T1000 (cell line): ENCODE results near the gene ADGRV1.
"Not testable (repeated sequence)": the region's sequence is repeated elsewhere in the genome, so short reads cannot be mapped to it uniquely, and the experiment has no call there.

Source experiments
- DNase-seq: peaks from one replicate; lab custom pipeline; 2025; ENCODE audit warnings: mixed read lengths; lab: John Stamatoyannopoulos, UW

Gene ADGRV1

DNA sequence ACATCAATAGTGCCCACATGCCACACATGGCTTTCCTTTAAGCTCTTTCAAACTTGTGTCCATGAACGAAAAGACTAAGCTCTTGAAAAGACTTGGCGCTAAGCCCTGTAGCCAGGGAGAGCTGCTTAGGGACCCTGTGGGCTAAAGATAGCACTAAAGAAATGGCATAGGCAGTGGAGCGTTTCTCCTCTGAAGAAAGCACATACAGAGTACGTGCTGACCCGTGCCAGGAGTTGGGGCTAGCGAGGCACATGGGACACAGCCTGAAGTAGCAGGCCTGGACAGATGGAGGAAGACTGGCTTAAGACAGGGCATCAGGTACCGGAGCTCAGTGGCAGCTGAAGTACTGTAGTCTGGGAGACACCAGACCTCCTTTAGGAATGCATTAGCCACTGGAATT is 39.7 kb downstream of the ADGRV1 start:
- no peak for DNase-seq

GRCh38 chr5:90600307-90600706 is 41.7 kb downstream of the ADGRV1 start:
- DNase-seq = not testable (repeated sequence)

DNA sequence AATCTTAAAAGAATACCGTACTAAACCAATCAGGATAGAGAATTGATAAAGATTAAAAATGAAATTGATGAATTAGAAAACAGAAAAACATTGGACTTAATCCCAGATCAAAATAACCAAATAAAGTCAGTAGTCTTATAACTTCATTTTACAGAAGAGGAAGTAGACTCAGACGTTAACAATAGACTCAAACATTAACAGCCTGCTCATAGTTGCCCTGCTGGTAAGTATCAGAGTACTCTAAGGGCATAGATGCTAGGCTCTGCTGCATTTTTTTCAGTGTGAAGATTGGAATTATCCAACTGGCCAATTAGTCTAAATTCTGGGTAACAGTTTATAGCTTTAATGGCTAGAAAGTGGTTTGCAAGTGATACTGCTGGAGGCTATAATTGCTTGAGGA is 42.9 kb downstream of the ADGRV1 start:
- DNase-seq = no peak

DNA sequence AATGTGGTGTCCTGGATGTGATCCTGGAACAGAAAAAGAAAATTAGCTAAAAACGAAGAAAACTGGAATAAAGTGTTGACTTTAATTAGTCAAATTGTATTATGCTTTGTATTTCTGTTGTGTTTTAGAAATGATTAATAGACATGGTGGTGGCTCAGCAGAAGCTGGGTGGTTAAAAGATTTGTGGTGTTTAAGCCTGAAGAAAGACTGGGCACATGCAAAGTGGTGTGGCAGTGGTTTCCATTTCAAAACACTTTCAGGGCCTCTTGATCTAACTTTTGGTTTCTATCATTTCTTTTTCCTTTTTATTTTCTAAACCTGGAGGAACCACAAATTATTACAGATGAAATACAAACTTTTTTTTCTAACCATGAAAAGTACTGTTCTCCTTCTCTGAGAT is 44.1 kb downstream of the ADGRV1 start:
- no peak for DNase-seq

DNA sequence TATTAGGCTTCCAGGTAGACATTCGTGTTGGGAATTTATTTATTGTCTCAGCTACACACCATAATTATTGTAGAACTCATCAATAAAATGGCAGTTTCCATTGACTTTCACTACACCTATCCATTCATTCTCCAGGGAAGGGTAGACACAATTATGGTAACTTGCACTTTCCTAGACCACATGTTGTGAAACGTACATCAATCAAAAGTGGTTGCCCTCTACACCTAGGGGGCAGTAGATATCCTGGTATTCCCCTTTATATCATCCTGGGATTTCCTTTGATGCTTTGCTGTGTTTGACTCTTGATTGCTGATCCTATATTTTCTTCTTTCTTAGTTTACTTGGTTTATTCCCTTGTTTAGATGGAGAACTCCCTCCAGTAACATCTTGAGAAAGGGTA is 47.9 kb downstream of the ADGRV1 start:
- DNase-seq = no peak

GRCh38 chr5:90612919-90613318 is 54.3 kb downstream of the ADGRV1 start:
- DNase-seq = no peak

DNA sequence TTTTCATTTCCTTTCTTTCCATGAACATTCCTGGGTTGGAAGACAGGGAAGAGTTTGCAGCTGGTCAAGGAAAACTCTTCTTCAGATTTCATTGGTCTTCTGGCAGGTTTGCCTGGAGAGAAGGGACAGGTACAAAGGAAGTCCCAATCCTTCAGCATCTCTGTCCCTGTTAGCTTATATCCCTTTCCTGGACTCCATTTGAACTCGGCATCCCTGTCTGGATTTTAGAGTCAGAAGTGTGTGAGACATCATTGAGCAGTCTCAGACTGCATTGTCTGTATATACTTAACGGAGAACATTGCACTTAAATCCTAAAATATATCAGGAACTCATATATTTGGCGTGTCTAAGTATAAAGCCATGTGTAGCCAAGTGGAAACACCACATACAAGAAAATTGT is 54.9 kb downstream of the ADGRV1 start:
- DNase-seq = no peak

- no peak for DNase-seq
Measured at GRCh38 chr5:90613918-90614504, 55.4 kb downstream of the ADGRV1 start.

GRCh38 chr5:90615355-90615754 is 56.8 kb downstream of the ADGRV1 start:
- no peak for DNase-seq

- no peak for DNase-seq
Measured at GRCh38 chr5:90618071-90618470, 59.5 kb downstream of the ADGRV1 start.

GRCh38 chr5:90619762-90620161 is 61.2 kb downstream of the ADGRV1 start:
- not testable (repeated sequence) for DNase-seq

GRCh38 chr5:90621848-90622247 is 63.3 kb downstream of the ADGRV1 start:
- DNase-seq = no peak

DNA sequence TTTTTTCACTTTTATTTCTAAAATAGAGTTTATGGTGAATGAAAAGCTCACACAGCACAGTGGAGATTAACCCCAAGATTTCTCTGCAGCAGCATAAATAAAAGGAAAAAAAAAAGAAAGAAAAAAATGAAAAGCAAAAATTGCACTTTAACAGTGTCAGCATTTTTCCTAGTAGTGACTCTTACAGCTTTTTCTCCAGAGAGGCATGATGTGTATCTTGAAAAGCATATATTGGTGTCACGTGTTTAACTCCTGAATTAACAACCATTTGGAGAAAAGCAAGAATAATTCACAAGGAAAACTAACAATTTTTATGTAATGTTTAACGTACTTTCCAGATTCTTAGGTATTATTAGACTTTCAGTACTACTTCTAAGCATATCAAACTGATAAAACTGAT is 67.9 kb downstream of the ADGRV1 start:
- DNase-seq = no peak

GRCh38 chr5:90628492-90628891 is 69.9 kb downstream of the ADGRV1 start:
- no peak for DNase-seq

- no peak for DNase-seq
Measured at GRCh38 chr5:90632791-90633190, 74.2 kb downstream of the ADGRV1 start.

DNA sequence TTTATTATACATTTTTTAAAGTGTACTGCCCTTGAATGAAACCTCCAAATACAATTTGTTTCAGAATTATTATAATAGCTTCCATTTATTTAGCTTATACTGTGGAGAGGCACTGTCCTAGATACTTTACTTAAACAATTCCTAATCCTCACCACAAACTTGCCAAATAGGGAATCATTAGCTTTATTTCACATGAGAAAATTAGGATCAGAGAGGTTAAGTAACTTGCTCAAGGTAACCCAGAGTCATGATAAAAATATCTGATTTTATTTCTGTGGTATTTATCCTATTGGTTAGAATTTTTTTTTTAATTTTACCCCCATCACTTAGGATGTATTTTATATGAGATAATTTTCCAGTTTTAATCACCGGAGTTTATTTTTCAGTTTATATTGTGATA is 78.4 kb downstream of the ADGRV1 start:
- no peak for DNase-seq

DNA sequence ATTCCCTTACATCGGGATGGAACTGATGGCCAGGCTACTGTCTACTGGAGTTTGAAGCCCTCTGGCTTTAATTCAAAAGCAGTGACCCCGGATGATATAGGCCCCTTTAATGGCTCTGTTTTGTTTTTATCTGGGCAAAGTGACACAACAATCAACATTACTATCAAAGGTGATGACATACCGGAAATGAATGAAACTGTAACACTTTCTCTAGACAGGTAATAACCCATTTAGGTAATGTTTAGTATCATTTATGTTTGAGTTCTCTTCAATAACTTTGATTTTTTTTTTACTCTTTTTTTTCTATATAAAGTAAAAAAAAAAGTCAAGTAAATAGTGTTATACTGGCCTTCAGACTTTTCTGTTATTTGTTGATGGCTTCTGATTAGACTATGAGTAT is 79.1 kb downstream of the ADGRV1 start:
- no peak for DNase-seq

DNA sequence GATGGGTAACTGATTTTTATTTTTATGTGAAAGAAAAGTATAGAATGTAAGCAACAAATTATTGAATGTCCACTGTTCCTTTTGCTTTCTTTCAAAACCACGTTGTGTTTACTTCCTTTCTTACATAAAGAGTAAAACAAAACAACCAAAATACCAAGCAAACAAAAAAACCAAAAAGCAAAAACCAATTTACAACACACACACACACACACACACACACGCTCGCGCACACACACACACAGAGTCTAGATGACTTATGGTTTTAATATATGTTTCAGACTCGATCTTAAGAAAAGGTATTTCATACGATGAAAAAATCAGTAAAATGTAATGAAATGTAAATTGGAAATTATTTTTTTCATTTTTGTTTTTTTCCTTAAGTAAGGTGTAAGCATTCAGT is 80.3 kb downstream of the ADGRV1 start:
- no peak for DNase-seq

DNA sequence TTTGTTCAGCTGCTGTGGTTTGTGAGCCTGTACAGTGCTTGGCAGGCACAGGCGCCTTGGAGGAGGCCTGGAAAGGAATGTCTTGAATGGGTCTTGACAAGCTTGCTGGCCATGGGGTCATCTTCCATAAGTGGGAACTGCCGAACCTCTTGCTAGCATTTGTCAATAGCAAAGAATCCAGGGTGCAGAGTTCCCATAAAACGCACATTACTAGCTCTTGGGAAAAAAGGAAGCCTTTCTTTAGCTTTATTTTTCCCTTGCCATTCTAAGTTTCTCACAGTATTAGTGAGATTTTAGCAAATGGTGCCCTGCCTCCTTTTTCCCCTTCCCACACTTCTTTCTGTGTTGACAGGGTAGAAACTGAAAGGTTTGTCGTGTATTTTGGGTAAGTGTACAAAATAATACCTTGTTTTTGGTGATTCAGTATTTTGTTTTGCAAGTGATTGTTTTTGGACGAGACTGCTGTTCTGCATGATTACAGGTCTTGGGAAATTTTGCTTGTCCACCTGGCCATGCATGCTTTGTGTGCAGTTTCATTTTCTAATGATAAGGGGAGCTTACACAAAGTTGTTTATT is 82.0 kb downstream of the ADGRV1 start:
- DNase-seq = no peak

- DNase-seq = no peak
Measured at GRCh38 chr5:90641528-90641927, 82.9 kb downstream of the ADGRV1 start.

GRCh38 chr5:90642706-90643229 is 84.2 kb downstream of the ADGRV1 start:
- DNase-seq = no peak

- no peak for DNase-seq
Measured at GRCh38 chr5:90644132-90644531, 85.5 kb downstream of the ADGRV1 start.

GRCh38 chr5:90645024-90645610 is 86.5 kb downstream of the ADGRV1 start:
- no peak for DNase-seq

DNA sequence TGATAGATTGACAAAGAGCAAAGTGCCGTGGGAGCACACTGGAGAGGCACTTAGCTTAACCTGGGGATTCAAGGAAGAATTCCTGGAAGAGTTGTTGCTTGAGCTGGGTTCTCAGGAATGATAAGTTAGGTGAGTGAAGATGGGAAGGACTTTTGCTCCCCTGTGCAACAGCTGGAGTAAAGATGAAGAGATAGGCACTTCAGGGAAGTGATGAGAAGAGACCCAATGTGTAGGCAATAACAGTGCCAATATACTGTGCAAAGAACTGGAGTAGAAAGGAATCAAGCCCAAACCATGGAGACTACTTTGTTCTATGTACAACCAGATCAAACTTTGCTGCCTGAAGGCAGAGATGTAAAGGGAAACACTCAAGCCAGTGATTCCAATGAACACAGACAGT is 92.2 kb downstream of the ADGRV1 start:
- DNase-seq = no peak
